ENCODE results near the gene PROSER3.
"Not testable (repeated sequence)": the region's sequence is repeated elsewhere in the genome, so short reads cannot be mapped to it uniquely, and the experiment has no call there.

PROSER3 gene

GRCh38 chr19:35755550-35756376 is 2.2 kb upstream of the PROSER3 start:
- DNase-seq: peak; percentile 74

GRCh38 chr19:35756377-35757230 is 1.4 kb upstream of the PROSER3 start, which contains the start of gene HSPB6:
Gene HSPB6 (minus strand): TSS chr19:35757029. CDS start chr19:35757008, 21 bp downstream.
- DNase-seq: no peak

DNA sequence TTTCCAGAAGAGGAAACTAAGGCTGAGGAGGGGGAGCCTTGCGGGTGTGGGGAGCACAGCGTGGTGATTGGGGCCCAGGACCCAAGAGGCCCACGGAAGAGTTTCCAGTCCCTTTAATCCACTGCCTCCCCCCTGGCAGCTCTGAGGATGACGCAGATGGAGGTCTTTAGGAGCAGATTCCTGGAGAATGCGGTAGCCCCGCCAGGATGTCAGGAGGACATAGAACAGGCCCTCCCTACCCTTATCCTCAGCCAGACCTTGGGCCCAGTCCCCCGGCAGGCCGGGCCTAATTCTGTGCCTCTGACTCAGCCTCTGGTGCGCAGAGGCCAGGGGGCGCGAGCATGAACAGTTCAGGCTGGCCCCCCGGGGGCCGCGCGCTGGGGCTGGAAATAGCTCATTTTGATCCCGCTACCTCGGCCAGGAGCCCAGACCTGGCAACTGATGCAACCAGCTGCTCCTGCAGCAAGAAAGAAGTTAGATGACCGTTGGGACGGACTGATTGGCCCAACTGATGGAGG is 686 bp upstream of the PROSER3 start:
- no peak for DNase-seq

DNA sequence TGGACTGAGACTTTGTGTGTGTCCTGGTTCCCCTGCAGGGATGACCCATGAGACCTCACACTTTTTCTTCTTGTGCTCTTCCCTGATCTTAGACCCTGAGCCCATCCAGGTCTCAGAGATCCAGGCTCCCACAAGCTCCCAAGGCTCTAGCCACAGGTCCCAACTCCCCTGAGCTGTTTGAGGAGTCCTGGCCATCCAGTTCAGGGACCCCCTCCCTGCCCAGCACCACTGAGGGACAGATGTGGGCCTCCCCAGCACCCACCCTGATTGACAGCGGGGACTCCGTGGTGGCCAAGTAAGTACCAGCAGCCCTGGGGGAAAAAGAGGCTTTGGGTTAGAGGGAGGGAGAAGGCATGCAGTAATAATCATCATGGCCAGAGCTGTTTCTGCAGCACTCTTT is 1.7 kb downstream of the PROSER3 start:
- DNase-seq: no peak

- no peak for DNase-seq
Measured at GRCh38 chr19:35760711-35761349, 2.9 kb downstream of the PROSER3 start.

- DNase-seq: no peak
Measured at GRCh38 chr19:35764432-35765315, 6.7 kb downstream of the PROSER3 start.

- DNase-seq: no peak
Measured at GRCh38 chr19:35766571-35767104, 8.7 kb downstream of the PROSER3 start.

DNA sequence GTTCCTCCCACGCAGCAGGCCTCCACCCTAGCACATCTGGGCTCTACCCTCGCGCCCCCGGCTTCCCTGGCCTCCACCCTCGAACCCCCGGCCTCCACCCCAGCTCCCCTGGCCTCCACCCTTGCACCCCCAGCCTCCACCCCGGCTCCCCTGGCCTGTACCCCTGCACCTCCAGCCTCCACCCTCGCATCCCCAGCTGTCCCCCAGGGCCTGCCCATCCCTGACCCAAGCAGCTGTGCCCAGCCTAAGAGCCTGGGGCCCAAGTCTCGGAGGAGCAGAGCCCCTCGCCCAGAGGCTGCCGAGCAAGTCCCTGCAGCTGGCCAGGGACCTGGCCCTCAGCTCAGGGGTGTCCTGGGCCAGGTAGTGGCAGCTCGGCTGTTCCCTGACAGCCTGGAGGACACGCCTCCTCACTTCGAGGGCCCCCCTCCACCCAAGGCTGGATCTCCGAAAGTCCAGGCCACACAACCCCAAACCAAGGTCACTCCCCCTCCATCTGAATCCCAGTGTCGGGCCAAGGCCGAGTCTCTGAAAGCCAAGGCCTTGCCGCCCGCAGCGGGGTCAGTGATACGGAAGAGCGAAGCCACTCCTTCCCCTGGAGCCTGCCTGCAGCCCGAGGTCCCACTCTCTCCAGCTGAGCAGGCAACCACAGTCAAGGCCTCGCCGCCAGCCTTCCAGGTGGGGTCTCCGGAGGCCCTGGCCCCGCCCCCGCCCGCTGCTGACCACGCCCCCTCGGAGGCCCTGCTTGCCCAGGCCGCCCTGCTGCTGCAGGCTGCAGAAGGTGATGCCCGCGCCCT is 9.5 kb downstream of the PROSER3 start:
- no peak for DNase-seq

DNA sequence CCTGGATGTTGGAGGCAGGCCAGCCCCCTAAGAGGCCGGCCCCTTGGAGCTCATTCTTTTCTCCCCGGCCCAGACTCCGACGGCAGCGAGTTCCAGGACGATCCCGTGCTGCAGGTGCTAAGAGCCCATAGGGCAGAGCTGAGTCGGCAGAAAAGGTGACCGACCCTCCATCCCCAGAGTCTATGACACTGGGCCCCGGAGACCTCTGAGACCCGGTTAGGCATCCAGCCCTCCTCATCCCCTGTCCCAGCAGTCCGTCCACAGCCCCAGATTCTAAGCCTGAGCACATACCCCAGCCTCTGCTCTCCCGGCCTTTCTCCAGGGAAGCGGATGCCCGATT is 10.1 kb downstream of the PROSER3 start:
- DNase-seq: no peak

DNA sequence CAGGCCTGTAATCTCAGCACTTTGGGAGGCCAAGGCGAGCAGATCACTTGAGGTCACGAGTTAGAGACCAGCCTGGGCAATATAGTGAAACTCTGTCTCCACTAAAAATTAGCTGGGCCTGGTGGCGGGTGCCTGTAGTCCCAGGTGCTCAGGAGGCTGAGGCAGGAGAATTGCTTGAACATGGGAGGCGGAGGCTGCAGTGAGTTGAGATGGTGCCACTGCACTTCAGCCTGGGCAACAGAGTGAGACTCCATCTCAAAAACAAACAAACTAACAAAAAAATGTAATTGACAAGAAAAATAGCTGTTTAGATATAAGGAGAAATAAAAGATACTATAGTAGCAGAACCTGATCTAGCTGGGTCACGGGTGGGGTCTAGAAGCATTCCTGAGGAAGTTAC is 14.4 kb downstream of the PROSER3 start:
- not testable (repeated sequence) for DNase-seq

DNA sequence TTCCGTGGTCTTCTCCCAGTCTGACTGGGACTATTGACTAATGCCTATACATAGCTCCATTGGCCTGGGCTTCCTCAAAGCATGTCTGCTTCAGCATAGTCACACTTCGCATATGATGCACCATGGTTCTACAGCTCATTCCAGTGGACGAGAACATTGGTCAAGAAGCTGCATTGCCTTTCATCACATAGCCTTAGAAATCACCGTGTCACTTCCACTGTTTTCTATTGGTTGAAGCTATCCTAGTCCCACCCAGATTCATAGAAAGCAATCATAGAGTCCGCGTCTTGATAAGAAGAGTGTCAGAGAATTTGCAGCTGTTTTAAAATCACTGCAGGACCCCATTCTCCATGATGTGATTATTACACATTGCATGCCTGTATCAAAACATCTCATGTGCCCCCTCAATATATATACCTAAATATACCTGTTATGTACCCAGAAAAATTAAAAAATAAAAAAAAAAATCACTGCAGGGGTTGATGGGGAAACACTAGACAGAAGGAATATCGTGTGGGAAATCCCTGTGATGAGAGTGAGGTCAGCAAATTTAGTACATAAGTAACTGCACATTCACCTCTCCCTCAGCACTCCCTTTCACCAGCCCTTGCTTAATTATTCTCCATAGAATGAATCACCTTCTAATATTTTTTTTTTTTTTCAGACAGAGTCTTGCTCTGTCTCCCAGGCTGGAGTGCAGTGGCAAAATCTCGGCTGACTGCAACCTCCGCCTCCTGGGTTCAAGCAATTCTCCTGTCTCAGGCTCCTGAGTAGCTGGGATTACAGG is 15.2 kb downstream of the PROSER3 start:
- no peak for DNase-seq

- no peak for DNase-seq
Measured at GRCh38 chr19:35774274-35775045, 16.5 kb downstream of the PROSER3 start.

GRCh38 chr19:35775046-35775297 is 17.0 kb downstream of the PROSER3 start:
- no peak for DNase-seq

DNA sequence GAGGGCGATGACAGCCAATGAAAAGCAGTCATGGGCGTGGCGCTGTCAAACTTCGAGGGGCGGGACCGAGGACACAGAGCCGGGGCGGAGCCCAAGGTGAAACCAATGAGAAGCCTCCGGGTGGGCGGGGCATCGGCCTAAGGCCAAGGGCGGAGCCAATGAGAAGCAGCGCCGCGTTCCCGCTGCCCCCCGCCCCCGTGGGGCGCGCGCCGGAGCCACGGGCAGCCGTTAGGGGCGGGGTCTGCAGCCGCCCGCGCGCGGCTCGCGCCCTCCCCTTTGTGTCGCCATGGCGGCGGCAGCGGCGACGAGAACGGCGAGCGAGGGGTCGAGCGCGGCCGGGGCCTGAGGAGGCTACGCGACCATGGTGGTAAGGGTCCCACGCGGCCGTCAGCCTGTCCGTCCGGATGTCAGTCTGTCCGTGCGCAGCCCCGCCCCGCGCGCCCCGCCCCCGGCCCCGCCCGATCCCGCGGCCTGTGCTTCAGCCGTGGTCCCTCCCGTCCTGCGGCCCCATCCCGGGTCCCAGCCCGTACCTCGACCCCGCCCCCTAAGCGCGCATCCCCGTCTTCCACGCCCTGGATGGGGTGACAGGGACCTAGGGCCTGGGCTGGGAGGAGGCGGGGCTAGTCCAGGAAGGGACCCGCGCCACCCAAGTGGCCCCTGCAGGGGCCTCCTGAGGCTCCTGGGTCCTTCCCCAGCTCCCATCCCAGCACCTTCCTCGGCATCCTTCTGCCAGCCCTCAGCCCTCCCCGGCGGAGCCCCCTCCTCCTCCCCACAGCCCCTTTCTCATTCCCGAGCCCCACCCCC is 17.5 kb downstream of the PROSER3 start, which contains the start of gene ARHGAP33:
TSS of gene ARHGAP33 (plus strand) at position 267 of the 804 bp plus-strand sequence. CDS start at position 362, 95 bp downstream.
- peak; percentile 99 for DNase-seq

GRCh38 chr19:35776102-35776788 is 18.3 kb downstream of the PROSER3 start:
- no peak for DNase-seq

- no peak for DNase-seq
Measured at GRCh38 chr19:35777086-35777841, 19.3 kb downstream of the PROSER3 start.

DNA sequence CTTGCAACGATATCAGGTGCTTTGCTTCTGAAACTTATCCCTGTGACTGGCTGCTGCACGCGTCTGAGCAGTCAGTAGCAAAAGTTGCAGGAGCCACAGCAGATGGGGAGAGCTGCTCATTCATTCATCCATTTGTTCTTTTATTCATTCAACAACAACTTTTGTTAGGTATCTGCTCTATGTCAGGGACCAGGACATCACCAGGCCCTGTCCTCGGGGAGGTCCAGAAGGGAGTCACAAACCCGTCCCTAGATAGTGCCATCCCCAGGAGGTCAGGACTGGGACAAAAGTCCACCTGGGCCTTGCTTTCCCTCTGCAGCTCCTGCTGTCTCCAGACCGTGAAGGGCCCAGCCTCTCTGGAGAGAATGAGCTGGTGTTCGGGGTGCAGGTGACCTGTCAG is 20.0 kb downstream of the PROSER3 start:
- no peak for DNase-seq

Data from CD4-positive, alpha-beta T cell treated with Interleukin-12 subunit alpha and Interleukin-12 subunit beta, for 1 hour (primary cell).